ENCODE measurements around the gene DECR2. TPM values are rescaled to one million over a fixed set of nuclear protein-coding genes. Genes with fewer than 3 reads are reported as not detected.

Gene DECR2
- total RNA-seq, 4 donors from 2014 or later: 16.5 to 30.9 (median 21.4) TPM

GRCh38 chr16:392450-393030, 9.1 kb upstream of the DECR2 start:
- no peak for TF ChIP-seq CTCF (IDR thresholded peaks at IDR 0.05)
- no peak for DNase-seq (ENCODE audit: low spot score)
- no peak for ATAC-seq (ENCODE audit: low FRiP score)

GRCh38 chr16:396199-396598, 5.5 kb upstream of the DECR2 start:
- no peak for DNase-seq (ENCODE audit: low spot score)
- TF ChIP-seq CTCF (IDR thresholded peaks at IDR 0.05): no peak
- no peak for ATAC-seq (ENCODE audit: low FRiP score)

GRCh38 chr16:396605-397004, 5.1 kb upstream of the DECR2 start:
- ATAC-seq (ENCODE audit: low FRiP score): peak; percentile 22
- DNase-seq (ENCODE audit: low spot score): no peak
- TF ChIP-seq CTCF (IDR thresholded peaks at IDR 0.05): no peak

- DNase-seq (ENCODE audit: low spot score) (no peak), ATAC-seq (ENCODE audit: low FRiP score) (no peak)
- TF ChIP-seq CTCF (IDR thresholded peaks at IDR 0.05): no peak
These were observed 4.5 kb upstream of the DECR2 start, which contains the start of gene NME4 for GRCh38 chr16:397135-397661. Gene NME4 (plus strand): TSS chr16:397199. CDS start chr16:397223, 24 bp downstream.

- no peak for DNase-seq (ENCODE audit: low spot score)
These were observed 3.9 kb upstream of the DECR2 start for GRCh38 chr16:397736-398332.

GRCh38 chr16:398561-399339, 2.9 kb upstream of the DECR2 start:
- DNase-seq (ENCODE audit: low spot score) (no peak), ATAC-seq (ENCODE audit: low FRiP score) (no peak)
- no peak for TF ChIP-seq CTCF (IDR thresholded peaks at IDR 0.05)

More at GRCh38 chr16:397736-398332, 3.9 kb upstream of the DECR2 start:
- ATAC-seq (ENCODE audit: low FRiP score): no peak
- TF ChIP-seq CTCF (IDR thresholded peaks at IDR 0.05): no peak
